ENCODE measurements around the gene ESYT1.
"Not testable (repeated sequence)": the region's sequence is repeated elsewhere in the genome, so short reads cannot be mapped to it uniquely, and the experiment has no call there.

Gene ESYT1

DNA sequence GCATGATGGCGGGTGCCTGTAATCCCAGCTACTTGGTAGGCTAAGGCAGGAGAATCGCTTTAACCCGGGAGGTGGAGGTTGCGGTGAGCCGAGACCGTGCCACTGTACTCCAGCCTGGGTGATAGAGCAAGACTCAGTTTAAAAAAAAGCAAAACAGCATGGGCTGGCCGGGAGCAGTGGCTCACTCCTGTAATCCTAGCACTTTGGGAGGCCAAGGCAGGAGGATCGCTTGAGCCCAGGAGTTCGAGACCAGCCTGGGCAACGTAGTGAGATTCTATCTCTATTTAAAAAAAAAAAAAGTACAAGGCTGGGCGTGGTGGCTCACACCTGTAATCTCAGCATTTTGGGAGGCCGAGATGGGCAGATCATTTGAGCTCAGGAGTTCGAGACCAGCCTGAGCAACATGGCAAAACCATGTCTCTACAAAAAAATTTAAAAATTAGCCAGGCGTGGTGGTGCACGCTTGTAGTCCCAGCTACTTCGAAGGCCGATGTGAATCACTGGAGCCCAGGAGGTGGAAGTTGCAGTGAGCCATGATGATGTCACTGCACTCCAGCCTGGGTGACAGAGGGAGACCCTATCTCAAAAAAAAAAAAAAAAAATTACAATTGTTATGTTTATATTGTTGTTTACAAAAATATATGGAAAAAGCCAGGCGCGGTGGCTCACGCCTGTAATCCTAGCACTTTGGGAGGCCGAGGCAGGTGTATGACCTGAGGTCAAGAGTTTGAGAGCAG is 28.6 kb downstream of the ESYT1 start:
- DNase-seq (ENCODE audit: low read depth), result not testable (repeated sequence)

DNA sequence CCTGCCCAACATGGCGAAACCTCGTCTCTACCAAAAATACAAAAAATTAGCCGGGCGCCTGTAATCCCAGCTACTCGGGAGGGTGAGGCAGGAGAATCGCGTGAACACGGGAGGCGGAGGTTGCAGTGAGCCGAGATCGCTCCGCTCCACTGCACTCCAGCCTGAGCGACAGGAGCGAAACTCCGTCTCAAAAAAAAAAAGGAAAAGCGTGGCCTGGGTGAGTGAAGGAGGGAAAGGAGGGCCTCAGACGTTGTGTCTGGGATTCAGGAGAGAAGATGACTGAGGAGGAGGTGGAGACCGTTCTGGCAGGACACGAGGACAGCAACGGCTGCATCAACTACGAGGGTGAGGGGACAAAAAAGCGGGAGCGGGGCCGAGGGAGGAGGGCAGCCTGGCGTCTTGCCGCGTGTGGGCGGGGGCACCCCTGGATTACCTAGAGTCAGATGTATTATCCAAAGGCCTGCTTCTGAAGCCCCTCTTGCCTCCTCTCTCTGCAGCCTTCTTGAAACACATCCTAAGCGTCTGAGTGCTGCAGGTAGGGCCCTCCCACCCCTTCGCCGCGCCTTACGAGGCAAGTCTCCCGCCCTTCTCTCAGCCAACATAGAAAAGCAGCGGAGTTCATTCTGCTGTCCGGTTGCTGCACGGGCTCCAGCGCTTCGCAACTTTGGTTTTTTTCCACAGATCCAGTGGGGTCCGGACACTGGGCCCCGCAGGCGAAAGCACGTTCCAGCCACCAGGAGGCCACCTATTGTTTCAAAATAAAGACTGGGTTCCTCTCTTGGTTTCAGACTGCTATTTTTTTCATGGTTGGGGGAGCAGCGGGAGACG is 29.3 kb downstream of the ESYT1 start:
- peak; percentile 73 for DNase-seq (ENCODE audit: low read depth)

GRCh38 chr12:56158029-56158925 is 30.2 kb downstream of the ESYT1 start, which contains the start of gene MYL6:
TSS of gene MYL6 (plus strand) at chr12:56158359. CDS start at chr12:56158402, 43 bp downstream.
- peak; percentile 99 for DNase-seq (ENCODE audit: low read depth)

DNA sequence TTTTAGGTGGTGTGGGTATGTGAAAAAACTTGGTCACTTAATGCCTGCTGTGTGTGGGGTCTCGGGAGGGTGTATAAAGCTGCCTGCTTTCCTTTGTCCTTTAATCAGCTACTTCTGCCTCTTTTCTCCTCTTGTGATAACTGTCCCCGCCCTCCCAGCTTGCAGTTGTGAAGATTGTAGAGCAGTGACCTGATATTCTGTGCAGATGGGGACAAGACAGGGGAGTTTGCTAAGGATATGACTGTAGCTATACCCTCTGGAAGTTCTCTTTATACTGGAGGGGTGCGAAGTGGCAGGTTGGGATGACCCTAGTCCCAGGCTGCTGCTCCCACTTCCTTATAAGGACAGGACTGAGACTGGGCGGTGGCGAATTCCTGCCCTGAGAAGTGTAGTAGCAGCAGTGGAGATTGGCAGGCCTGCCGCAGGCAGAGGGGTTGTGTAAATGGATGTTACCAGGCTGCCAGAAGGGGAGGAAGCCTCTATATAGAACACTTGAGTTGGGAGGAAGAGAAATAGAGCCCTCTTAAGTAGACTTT is 30.9 kb downstream of the ESYT1 start:
- peak; percentile 81 for DNase-seq (ENCODE audit: low read depth)

DNA sequence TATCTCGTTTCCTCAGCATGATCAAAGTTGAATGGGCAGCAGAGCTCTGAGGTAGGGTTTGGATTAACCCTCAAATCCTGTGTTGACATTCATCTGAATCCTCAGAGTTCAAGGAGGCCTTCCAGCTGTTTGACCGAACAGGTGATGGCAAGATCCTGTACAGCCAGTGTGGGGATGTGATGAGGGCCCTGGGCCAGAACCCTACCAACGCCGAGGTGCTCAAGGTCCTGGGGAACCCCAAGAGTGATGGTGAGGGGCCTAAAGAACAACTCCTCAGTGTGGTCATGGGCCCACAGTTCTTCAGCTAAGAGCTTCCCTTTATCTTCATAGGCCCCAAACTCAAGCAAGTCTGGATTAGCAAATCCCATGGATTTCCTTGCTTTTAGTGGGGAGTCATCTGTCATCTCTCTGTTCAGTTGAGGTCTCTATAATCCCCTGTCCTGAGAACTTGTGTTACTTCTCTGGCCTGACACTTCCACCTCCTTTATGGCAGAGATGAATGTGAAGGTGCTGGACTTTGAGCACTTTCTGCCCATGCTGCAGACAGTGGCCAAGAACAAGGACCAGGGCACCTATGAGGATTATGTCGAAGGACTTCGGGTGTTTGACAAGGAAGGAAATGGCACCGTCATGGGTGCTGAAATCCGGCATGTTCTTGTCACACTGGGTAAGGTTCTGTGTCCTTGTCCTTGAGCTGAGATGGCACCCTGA is 31.6 kb downstream of the ESYT1 start:
- DNase-seq (ENCODE audit: low read depth), result no peak

GRCh38 chr12:56160193-56160763 is 32.2 kb downstream of the ESYT1 start:
- no peak for DNase-seq (ENCODE audit: low read depth)

- DNase-seq (ENCODE audit: low read depth), result no peak
Observed at GRCh38 chr12:56160894-56161689, 33.0 kb downstream of the ESYT1 start.

DNA sequence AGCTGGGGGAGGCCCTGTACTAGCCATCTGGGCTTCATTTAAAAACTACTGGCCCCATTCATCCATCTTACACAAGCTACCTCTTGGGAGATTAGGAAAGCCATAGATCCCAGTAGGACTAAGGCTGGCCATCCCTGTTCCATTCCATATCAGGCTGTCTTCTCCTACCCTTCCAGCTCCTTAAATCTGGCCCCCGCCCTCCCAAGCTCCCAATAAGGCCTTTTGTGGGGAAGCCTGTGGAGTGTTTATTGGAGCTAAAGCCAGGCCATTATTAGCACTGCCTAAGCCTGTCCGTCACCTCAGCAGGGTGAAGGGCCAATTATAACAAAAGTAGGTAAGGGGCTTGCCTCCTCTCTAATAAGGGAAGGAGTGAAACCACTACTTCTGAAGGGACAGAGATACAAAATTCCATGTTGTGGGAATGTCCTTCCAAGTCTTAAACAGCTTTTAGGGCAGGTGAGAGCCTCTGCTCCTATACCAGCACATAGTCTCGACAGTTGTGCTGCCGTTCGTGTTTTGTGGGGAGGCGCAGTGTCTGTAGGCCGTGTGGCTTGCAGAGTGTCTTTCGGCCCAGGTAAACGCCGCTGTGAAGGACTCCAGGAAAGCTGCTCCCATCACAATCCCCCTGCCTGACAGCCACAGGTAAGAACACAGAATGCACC is 33.8 kb downstream of the ESYT1 start:
- DNase-seq (ENCODE audit: low read depth), result no peak

GRCh38 chr12:56162468-56163290 is 34.6 kb downstream of the ESYT1 start:
- DNase-seq (ENCODE audit: low read depth), result no peak

- no peak for DNase-seq (ENCODE audit: low read depth)
Observed at GRCh38 chr12:56163533-56164344, 35.7 kb downstream of the ESYT1 start.

GRCh38 chr12:56164345-56164729 is 36.3 kb downstream of the ESYT1 start:
- no peak for DNase-seq (ENCODE audit: low read depth)

DNA sequence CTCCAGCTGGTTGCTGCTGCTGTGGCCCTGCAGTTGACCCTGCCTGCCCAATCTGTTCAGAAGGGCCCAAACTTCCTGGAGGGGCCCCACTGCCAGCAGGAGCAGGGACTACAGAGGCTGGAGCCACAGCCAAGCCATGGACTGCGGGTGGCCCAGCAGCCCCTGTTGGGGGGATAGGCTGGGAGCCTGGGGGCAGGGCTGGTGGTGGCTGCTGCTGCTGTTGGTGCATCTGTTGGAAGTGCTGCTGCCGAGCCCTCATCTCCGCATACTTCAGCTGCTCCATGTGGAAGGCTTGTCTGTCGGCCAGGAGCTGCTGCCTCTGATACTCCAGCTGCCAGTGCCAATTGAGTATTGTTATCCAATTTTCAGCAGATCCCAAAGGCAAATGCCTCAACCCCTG is 37.3 kb downstream of the ESYT1 start:
- no peak for DNase-seq (ENCODE audit: low read depth)

- no peak for DNase-seq (ENCODE audit: low read depth)
Observed at GRCh38 chr12:56169229-56169759, 41.2 kb downstream of the ESYT1 start.

- DNase-seq (ENCODE audit: low read depth), result no peak
Observed at GRCh38 chr12:56172839-56173238, 44.8 kb downstream of the ESYT1 start.

- DNase-seq (ENCODE audit: low read depth), result no peak
Observed at GRCh38 chr12:56178347-56178746, 50.3 kb downstream of the ESYT1 start.

- DNase-seq (ENCODE audit: low read depth), result no peak
Observed at GRCh38 chr12:56186957-56187356, 58.9 kb downstream of the ESYT1 start.

GRCh38 chr12:56188131-56188777 is 60.2 kb downstream of the ESYT1 start:
- no peak for DNase-seq (ENCODE audit: low read depth)
